ENCODE results near the gene RTL10.

DNA sequence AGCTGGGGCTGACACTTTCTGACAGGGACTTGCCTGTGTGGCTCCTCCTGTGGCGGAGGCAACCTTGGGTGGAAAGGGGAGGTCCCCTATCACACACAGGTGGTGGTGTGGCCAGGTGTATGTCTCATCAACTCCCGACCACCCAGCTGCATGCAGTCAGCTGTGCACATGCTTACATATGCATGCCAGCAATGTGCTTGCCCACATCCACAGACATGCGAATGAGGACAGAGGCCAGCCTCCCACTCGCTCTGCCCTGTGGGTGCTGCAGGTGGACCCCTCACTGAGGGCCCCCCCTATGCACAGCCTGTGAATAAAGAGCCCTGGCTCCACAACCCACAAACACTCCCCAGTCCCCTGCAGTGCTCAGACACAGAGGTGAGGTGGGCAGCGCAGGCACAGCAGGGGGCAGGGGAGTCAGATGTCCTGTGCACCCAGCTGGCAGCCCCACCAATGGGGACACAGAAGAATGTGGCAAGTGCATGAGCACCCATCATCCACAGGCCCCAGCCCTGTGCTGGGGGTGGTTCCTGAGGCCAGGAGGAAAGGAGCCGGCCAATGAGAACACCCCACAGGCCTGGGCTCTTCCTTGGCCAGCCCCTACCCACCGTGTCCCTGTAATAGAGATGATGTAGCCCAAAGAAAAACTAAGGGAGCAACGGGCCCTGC is 9.5 kb downstream of the RTL10 start:
- TF ChIP-seq, protein P1, sequence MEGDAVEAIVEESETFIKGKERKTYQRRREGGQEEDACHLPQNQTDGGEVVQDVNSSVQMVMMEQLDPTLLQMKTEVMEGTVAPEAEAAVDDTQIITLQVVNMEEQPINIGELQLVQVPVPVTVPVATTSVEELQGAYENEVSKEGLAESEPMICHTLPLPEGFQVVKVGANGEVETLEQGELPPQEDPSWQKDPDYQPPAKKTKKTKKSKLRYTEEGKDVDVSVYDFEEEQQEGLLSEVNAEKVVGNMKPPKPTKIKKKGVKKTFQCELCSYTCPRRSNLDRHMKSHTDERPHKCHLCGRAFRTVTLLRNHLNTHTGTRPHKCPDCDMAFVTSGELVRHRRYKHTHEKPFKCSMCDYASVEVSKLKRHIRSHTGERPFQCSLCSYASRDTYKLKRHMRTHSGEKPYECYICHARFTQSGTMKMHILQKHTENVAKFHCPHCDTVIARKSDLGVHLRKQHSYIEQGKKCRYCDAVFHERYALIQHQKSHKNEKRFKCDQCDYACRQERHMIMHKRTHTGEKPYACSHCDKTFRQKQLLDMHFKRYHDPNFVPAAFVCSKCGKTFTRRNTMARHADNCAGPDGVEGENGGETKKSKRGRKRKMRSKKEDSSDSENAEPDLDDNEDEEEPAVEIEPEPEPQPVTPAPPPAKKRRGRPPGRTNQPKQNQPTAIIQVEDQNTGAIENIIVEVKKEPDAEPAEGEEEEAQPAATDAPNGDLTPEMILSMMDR (IDR thresholded peaks at IDR 0.05; ENCODE audit: poor library complexity), result no peak
- no peak for TF ChIP-seq EZH2 (IDR thresholded peaks at IDR 0.05; ENCODE audit: borderline replicate concordance)
- no peak for TF ChIP-seq EZH2phosphoT487 (IDR thresholded peaks at IDR 0.05; ENCODE audit: low read depth, severe bottlenecking, unreplicated experiment)
